IMR-90 (cell line): Measurements from ENCODE around the gene ERCC8. TPM values are rescaled to one million over a fixed set of nuclear protein-coding genes. Genes with fewer than 3 reads are reported as not detected.

Experiments used
- ATAC-seq: fragments of 200-7000 bp; cut with Tn5 transposase; 2 replicates; pipeline ENCODE4 v1.9.1; 2020; ENCODE audit warnings: low read depth, mild to moderate bottlenecking, moderate library complexity
- BruUV-seq: library from RNA; stranded (reverse); fragments of 400-500 nt; replicated peaks from 2 replicates; lab custom pipeline; 2021; lab: Mats Ljungman, UMichigan
- CTCF ChIA-PET: fragments of 300-600 bp; formaldehyde crosslinking; extraction: SDS; loops from one replicate; lab custom pipeline; 2021; ENCODE audit warnings: antibody characterized with exemption; lab: Yijun Ruan, JAX
- POLR2A ChIA-PET: fragments of 300-600 bp; sonication (Branson Sonifier 250); formaldehyde crosslinking; loops from one replicate; lab custom pipeline; 2022; ENCODE audit warnings: antibody characterized with exemption; ENCODE audit not compliant: unreplicated experiment; lab: Charles Lee
- DNase-seq: peaks from one replicate; pipeline ENCODE4 v3.0.0; 2013
- H2AFZ ChIP-seq: replicated peaks from 2 replicates; pipeline ENCODE3; 2013; ENCODE audit warnings: low read length, mild to moderate bottlenecking; ENCODE audit not compliant: poor library complexity
- H2AK5ac ChIP-seq: 2 replicates; pipeline ENCODE4 v1.6.1; 2013; ENCODE audit warnings: low read depth, low read length, inconsistent platforms
- H2AK9ac ChIP-seq: replicated peaks from 2 replicates; pipeline ENCODE3; 2013; ENCODE audit warnings: mild to moderate bottlenecking, low read depth, low read length, moderate library complexity; ENCODE audit not compliant: poor library complexity
- H2BK120ac ChIP-seq: 2 replicates; pipeline ENCODE4 v1.6.1; 2013; ENCODE audit warnings: low read depth, low read length, inconsistent platforms
- H2BK15ac ChIP-seq: 3 replicates; pipeline ENCODE4 v1.6.1; 2013; ENCODE audit warnings: low read depth, low read length, inconsistent platforms
- H2BK20ac ChIP-seq: 2 replicates; pipeline ENCODE4 v1.6.1; 2013; ENCODE audit warnings: low read depth, mild to moderate bottlenecking, inconsistent platforms, low read length, moderate library complexity
- H2BK5ac ChIP-seq: 2 replicates; pipeline ENCODE4 v1.6.1; 2013; ENCODE audit warnings: mild to moderate bottlenecking, low read depth, low read length, inconsistent platforms; ENCODE audit not compliant: poor library complexity, severe bottlenecking
- H3K14ac ChIP-seq: replicated peaks from 2 replicates; pipeline ENCODE4 v1.6.1; 2013; ENCODE audit warnings: low read depth, low read length, inconsistent platforms
- H3K18ac ChIP-seq: 2 replicates; pipeline ENCODE4 v1.6.1; 2013; ENCODE audit warnings: low read depth, low read length, control low read depth
- H3K23ac ChIP-seq: 2 replicates; pipeline ENCODE4 v1.6.1; 2013; ENCODE audit warnings: low read depth, low read length, inconsistent platforms
- H3K27ac ChIP-seq: 2 replicates; pipeline ENCODE4 v1.5.1; 2013; ENCODE audit warnings: mild to moderate bottlenecking, control low read depth, low read length; ENCODE audit not compliant: insufficient read depth
- H3K27me3 ChIP-seq: 2 replicates; pipeline ENCODE4 v1.6.1; 2013; ENCODE audit warnings: low read length; ENCODE audit not compliant: control insufficient read depth, insufficient read depth
- H3K36me3 ChIP-seq: 2 replicates; pipeline ENCODE4 v1.6.1; 2013; ENCODE audit warnings: low read length, mixed read lengths; ENCODE audit not compliant: control insufficient read depth, insufficient read depth
- H3K4ac ChIP-seq: 2 replicates; pipeline ENCODE4 v1.6.1; 2013; ENCODE audit warnings: low read depth, low read length, inconsistent platforms
- H3K4me1 ChIP-seq: 2 replicates; pipeline ENCODE4 v1.6.1; 2013; ENCODE audit warnings: low read length, mixed read lengths; ENCODE audit not compliant: control insufficient read depth, insufficient read depth
- H3K4me2 ChIP-seq: 2 replicates; pipeline ENCODE4 v1.6.1; 2013; ENCODE audit warnings: low read depth, mild to moderate bottlenecking, control low read depth, low read length, moderate library complexity
- H3K4me3 ChIP-seq: 2 replicates; pipeline ENCODE4 v1.5.1; 2013; ENCODE audit warnings: low read depth, mild to moderate bottlenecking, control low read depth, low read length, moderate library complexity; ENCODE audit not compliant: insufficient read depth
- H3K56ac ChIP-seq: 2 replicates; pipeline ENCODE4 v1.6.1; 2013; ENCODE audit warnings: low read length, inconsistent platforms; ENCODE audit not compliant: insufficient read depth; ENCODE audit errors: extremely low read depth
- H3K79me1 ChIP-seq, 2 experiments: 2 replicates each; pipeline ENCODE4 v1.6.1; 2013; ENCODE audit warnings: low read length in 2 of 2, inconsistent platforms in 1 of 2, low read depth in 1 of 2
- H3K9ac ChIP-seq: 2 replicates; pipeline ENCODE4 v1.6.1; 2013; ENCODE audit warnings: low read depth, low read length, control low read depth
- H3K9me1 ChIP-seq: 2 replicates; pipeline ENCODE4 v1.6.1; 2013; ENCODE audit warnings: low read length, inconsistent platforms; ENCODE audit not compliant: insufficient read depth
- H3K9me3 ChIP-seq: 2 replicates; pipeline ENCODE4 v1.6.1; 2013; ENCODE audit warnings: low read length; ENCODE audit not compliant: control insufficient read depth, insufficient read depth
- H4K20me1 ChIP-seq: 2 replicates; pipeline ENCODE4 v1.6.1; 2013; ENCODE audit warnings: low read length, inconsistent platforms; ENCODE audit not compliant: insufficient read depth
- H4K5ac ChIP-seq: 2 replicates; pipeline ENCODE4 v1.6.1; 2013; ENCODE audit warnings: mild to moderate bottlenecking, low read depth, low read length, control low read depth
- H4K8ac ChIP-seq, 2 experiments: 2 replicates each; pipeline ENCODE4 v1.6.1; 2013; ENCODE audit warnings: low read depth in 2 of 2, low read length in 2 of 2, control low read depth in 1 of 2, inconsistent platforms in 1 of 2
- H4K91ac ChIP-seq: 2 replicates; pipeline ENCODE4 v1.6.1; 2013; ENCODE audit warnings: low read depth, low read length, inconsistent platforms; ENCODE audit not compliant: insufficient read depth
- CHD1 ChIP-seq: IDR thresholded peaks from 2 replicates; pipeline ENCODE4 v1.6.1; 2012; ENCODE audit warnings: low read depth, low read length, improper control_type of control experiment
- ELK1 ChIP-seq: fragments of 150-350 bp; IDR thresholded peaks from 2 replicates; pipeline ENCODE4 v1.6.1; 2016; ENCODE audit warnings: low read depth, mild to moderate bottlenecking, low read length, moderate library complexity, borderline replicate concordance
- FOS ChIP-seq: fragments of 150-350 bp; IDR thresholded peaks from 2 replicates; pipeline ENCODE4 v1.6.1; 2016; ENCODE audit warnings: low read depth, low read length
- MAZ ChIP-seq: IDR thresholded peaks from 2 replicates; pipeline ENCODE4 v1.6.1; 2012; ENCODE audit warnings: low read depth, mild to moderate bottlenecking, low read length, improper control_type of control experiment, moderate library complexity, borderline replicate concordance
- MXI1 ChIP-seq: IDR thresholded peaks from 2 replicates; pipeline ENCODE4 v1.6.1; 2012; ENCODE audit warnings: low read depth, mild to moderate bottlenecking, low read length, moderate library complexity, borderline replicate concordance
- POLR2A ChIP-seq: IDR thresholded peaks from 2 replicates; pipeline ENCODE4 v1.6.1; 2012; ENCODE audit warnings: mild to moderate bottlenecking, low read depth, low read length
- RFX5 ChIP-seq: IDR thresholded peaks from 2 replicates; pipeline ENCODE4 v1.8.0; 2012; ENCODE audit warnings: low read depth, mild to moderate bottlenecking, low read length, moderate library complexity
- SMC3 ChIP-seq: fragments of 150-350 bp; IDR thresholded peaks from 2 replicates; pipeline ENCODE4 v1.6.1; 2016; ENCODE audit warnings: low read depth, mild to moderate bottlenecking, antibody characterized with exemption, low read length, moderate library complexity
- USF2 ChIP-seq: fragments of 150-350 bp; IDR thresholded peaks from 2 replicates; pipeline ENCODE4 v1.6.1; 2017; ENCODE audit warnings: mild to moderate bottlenecking, antibody characterized with exemption, low read length, low read depth
- WGBS, 2 experiments: methylation state at CpG; one replicate each; pipeline versions ENCODE4 v1.1.5 to v1.1.7; 2013; ENCODE audit warnings: missing lambda C conversion rate in 2 of 2; ENCODE audit not compliant: insufficient read length in 1 of 2; ENCODE audit errors: extremely low coverage in 2 of 2; 5-methylcytosine and 5-hydroxymethylcytosine counted together
- dilution Hi-C: fragments of 300-500 bp; cut with HindIII; formaldehyde crosslinking; loops from one replicate; pipeline ENCODE4 v1.14.3; 2018; ENCODE audit warnings: low sequenced_read_pairs; ENCODE audit not compliant: unreplicated experiment
- in situ Hi-C: fragments of 300-500 bp; cut with MboI; formaldehyde crosslinking; loops from 3 replicates; pipeline ENCODE4 v1.14.3; 2019; ENCODE audit warnings: low sequenced_read_pairs, inconsistent platforms, mixed read lengths
- intact Hi-C: fragments of 100-400 bp; cut with micrococcal nuclease; formaldehyde crosslinking; loops from 2 replicates; pipeline ENCODE4 v1.10.0; 2022
- polyA plus RNA-seq, 3 experiments: library from polyadenylated mRNA; depleted of rRNA; stranded (reverse); fragments of >200 nt; gene quantifications; 2 replicates each; pipeline ENCODE4 v1.2.3, GENCODE V29; 2012; ENCODE audit warnings: low replicate concordance in 1 of 3
- total RNA-seq: library from RNA; depleted of rRNA; stranded (reverse); fragments of >200 nt; gene quantifications from 2 replicates; pipeline ENCODE4 v1.2.3, GENCODE V29; 2012
- TF ChIP-seq, protein P1 (sequence below): conservative IDR thresholded peaks from 2 replicates; pipeline ENCODE4 v1.5.1; 2012; ENCODE audit warnings: mild to moderate bottlenecking, low read depth, low read length, improper control_type of control experiment

The ERCC8 gene
- total and polyA plus RNA-seq, 2 of the 4 experiments (the other 2 are of a cell fraction) = 12.6 to 29.2 TPM

GRCh38 chr5:60836131-60836530 is 108.7 kb downstream of the ERCC8 start:
- BruUV-seq = no TSS peak

More at GRCh38 chr5:60836131-60836530, 108.7 kb downstream of the ERCC8 start:
- Histone ChIP-seq H3K14ac (no peak overlapping the region), H4K5ac (no peak overlapping the region), H2AFZ (no peak overlapping the region), H3K27me3 (peaks cover 10% of the 10 kb centered on the region), H2BK120ac (no peak overlapping the region), H2AK5ac (no peak overlapping the region), H3K56ac (no peak overlapping the region), H3K4me2 (no peak overlapping the region), H3K9me1 (no peaks in the 10 kb centered on the region), H3K9me3 (no peaks in the 10 kb centered on the region), H3K18ac (no peak overlapping the region), H3K4me3 (no peak overlapping the region), H2BK20ac (no peak overlapping the region), H2BK5ac (no peak overlapping the region), H2BK15ac (no peak overlapping the region), H2AK9ac (no peak overlapping the region), H3K4me1 (no peaks in the 10 kb centered on the region), H3K36me3 (no peaks in the 10 kb centered on the region), H3K79me1 (no peaks in the 10 kb centered on the region), H3K23ac (no peak overlapping the region), H3K4ac (no peak overlapping the region), H3K27ac (no peak overlapping the region), H3K9ac (no peak overlapping the region), H4K8ac (no peak overlapping the region), H4K91ac (no peak overlapping the region), H4K20me1 (no peaks in the 10 kb centered on the region)
- ATAC-seq = no peak
- POLR2A ChIA-PET = no interaction called here
- in situ Hi-C loops = no loop called here
- CTCF ChIA-PET = no interaction called here
- WGBS, 2 experiments = 20% methylated on average over 1 of the region's 3 CpGs; no CpG with 5 or more reads in 1 of the 2 experiments
- no peak for DNase-seq
- intact Hi-C loops = no loop called here
- dilution Hi-C loops = no loop called here
- no peak for TF ChIP-seq RFX5
- no peak for TF ChIP-seq CHD1
- TF ChIP-seq FOS = no peak
- TF ChIP-seq ELK1 = no peak
- no peak for TF ChIP-seq SMC3
- no peak for TF ChIP-seq MXI1
- TF ChIP-seq, protein P1, sequence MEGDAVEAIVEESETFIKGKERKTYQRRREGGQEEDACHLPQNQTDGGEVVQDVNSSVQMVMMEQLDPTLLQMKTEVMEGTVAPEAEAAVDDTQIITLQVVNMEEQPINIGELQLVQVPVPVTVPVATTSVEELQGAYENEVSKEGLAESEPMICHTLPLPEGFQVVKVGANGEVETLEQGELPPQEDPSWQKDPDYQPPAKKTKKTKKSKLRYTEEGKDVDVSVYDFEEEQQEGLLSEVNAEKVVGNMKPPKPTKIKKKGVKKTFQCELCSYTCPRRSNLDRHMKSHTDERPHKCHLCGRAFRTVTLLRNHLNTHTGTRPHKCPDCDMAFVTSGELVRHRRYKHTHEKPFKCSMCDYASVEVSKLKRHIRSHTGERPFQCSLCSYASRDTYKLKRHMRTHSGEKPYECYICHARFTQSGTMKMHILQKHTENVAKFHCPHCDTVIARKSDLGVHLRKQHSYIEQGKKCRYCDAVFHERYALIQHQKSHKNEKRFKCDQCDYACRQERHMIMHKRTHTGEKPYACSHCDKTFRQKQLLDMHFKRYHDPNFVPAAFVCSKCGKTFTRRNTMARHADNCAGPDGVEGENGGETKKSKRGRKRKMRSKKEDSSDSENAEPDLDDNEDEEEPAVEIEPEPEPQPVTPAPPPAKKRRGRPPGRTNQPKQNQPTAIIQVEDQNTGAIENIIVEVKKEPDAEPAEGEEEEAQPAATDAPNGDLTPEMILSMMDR = no peak
- no peak for TF ChIP-seq POLR2A
- TF ChIP-seq USF2 = no peak
- no peak for TF ChIP-seq MAZ
